ENCODE results near the gene SAMMSON. TPM values are rescaled to one million over a fixed set of nuclear protein-coding genes. Genes with fewer than 3 reads are reported as not detected.

SAMMSON gene
- total RNA-seq, 1 donor from 2014 or later: not detected

DNA sequence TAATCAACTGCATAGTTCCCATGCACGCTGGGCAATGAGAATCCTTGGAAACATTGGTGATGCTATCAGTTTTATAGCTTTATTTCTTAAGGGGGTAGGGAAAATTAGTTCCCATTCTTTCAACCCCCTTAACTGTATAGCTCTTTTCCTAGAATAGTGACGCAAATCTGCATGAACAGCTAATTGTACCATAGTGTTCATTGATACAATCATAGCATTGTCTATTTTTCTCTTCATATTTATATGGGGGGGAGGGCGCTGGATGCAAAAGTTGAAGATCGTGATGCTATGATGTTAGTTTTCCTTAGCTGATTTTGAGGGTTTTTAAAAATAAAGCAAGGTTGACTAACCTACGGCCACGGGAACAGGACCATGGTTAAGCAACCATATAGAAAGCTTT is 32.4 kb upstream of the SAMMSON start:
- Histone ChIP-seq H3K9me3 (no peaks in the 10 kb centered on the region), H3K36me3 (peaks cover 15% of the 10 kb centered on the region), H3K4me1 (no peaks in the 10 kb centered on the region), H3K27ac (no peak overlapping the region), H3K4me3 (no peak overlapping the region), H3K27me3 (ENCODE audit: low read depth) (no peaks in the 10 kb centered on the region)
- DNase-seq (no peak), ATAC-seq (no peak)
- intact Hi-C loops (cut with DNase I): no loop called here
- no peak for TF ChIP-seq CTCF (IDR thresholded peaks at IDR 0.05)

DNA sequence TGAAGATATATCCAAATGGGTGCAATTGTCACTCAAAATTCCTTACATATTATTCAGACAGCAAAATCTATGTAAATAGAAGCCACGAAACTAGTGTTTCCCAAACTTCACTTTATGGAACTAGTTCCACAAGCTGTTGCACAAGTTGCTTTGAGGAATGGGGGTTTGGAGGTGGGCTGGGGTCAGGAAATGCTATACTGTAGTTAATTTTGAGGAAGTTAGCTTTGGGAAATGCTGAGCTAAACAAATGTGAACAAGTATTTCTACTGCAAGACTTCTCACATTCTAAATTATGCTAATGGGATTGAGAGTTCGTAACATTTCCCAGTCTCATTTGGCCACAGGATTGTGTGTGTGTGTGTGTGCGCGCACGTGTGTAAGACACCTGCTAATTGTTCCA is 28.7 kb upstream of the SAMMSON start:
- DNase-seq (no peak), ATAC-seq (no peak)
- H3K27me3 ChIP-seq (ENCODE audit: low read depth): no peaks in the 10 kb centered on the region
- TF ChIP-seq CTCF (IDR thresholded peaks at IDR 0.05): no peak
- intact Hi-C loops (cut with DNase I): no loop called here
- H3K9me3 ChIP-seq: no peaks in the 10 kb centered on the region
- H3K4me3 ChIP-seq: no peak overlapping the region
- no peaks in the 10 kb centered on the region for H3K4me1 ChIP-seq
- H3K36me3 ChIP-seq: no peaks in the 10 kb centered on the region
- no peak overlapping the region for H3K27ac ChIP-seq

DNA sequence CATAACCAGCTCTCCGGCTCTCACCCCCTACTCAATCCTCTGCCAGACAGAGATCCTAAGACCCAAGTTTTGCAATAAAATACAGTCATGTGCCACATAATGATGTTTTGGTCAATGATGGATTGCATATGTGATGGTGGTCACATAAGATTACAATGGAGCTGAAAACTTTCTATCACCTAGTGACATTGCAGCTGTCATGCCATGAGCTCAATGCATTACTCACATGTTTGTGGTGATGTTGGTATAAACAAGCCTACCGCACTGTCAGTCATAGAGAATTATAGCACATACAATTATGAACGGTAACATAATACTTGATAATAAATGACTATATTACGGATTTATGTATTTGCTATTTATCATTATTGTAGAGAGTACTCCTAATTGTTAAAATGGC is 26.9 kb upstream of the SAMMSON start:
- TF ChIP-seq CTCF (IDR thresholded peaks at IDR 0.05): no peak

DNA sequence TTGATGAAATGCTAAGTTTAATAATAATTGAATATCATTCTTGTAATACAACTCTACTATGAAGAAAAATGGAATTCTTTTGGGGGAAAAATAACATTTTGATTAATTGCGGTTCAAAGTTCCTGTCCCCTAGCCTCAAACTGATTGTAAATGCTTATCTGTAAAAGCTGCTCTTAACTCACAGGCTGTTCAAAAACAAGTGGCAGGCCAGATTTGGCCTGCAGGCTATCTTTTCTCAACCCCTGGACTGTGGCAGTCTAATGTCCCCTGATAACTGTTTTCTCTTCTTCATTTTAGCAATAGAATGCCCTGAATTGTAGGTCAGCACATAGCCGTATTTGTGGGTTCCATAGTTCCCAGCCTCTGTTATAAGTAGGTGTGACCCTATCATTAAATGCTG is 23.5 kb upstream of the SAMMSON start:
- intact Hi-C loops (cut with DNase I): no loop called here
- no peaks in the 10 kb centered on the region for H3K36me3 ChIP-seq
- no peak for TF ChIP-seq CTCF (IDR thresholded peaks at IDR 0.05)
- no peaks in the 10 kb centered on the region for H3K4me1 ChIP-seq
- DNase-seq (no peak), ATAC-seq (no peak)
- H3K4me3 ChIP-seq: no peak overlapping the region
- H3K27ac ChIP-seq: no peak overlapping the region
- H3K27me3 ChIP-seq (ENCODE audit: low read depth): no peaks in the 10 kb centered on the region
- H3K9me3 ChIP-seq: peaks cover 17% of the 10 kb centered on the region

More for the DNA sequence above, 26.9 kb upstream of the SAMMSON start:
- peaks cover 2% of the 10 kb centered on the region for H3K9me3 ChIP-seq
- no peak overlapping the region for H3K27ac ChIP-seq
- ATAC-seq (no peak), DNase-seq (no peak)
- no peak overlapping the region for H3K4me3 ChIP-seq
- intact Hi-C loops (cut with DNase I): no loop called here
- no peaks in the 10 kb centered on the region for H3K27me3 ChIP-seq (ENCODE audit: low read depth)
- H3K4me1 ChIP-seq: no peaks in the 10 kb centered on the region
- no peaks in the 10 kb centered on the region for H3K36me3 ChIP-seq

DNA sequence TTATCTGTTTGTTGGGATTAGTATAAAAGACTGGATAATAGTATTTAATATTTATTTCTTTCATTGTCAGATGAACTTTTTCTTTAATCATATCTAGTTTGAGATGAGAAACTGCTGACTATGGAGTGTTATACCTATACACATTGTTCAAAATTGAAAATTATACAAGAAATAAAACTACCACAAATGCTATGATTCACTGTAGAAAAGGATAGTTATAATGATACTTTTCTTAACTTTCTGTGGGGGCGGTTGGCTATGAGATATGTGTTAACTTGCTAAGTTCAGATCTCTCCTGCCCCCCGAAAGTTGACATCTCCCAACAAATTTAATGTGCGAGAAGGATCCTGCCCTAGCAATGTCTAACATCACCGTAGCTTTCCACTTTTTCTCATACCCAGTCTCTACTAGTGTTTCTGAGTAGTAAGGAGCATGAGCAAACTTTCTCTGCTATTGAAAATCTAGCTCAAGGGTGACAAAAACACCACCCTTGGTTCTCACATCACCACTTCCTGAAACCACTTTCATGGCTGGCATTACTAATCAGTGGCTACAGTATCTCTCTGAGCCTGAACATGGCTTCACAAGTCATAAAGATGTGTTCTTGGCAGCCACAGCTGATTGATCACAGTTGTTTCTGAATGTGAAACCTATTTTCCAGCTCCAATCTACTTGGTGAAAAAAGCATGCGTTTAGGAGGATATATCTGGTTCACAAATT is 15.8 kb upstream of the SAMMSON start:
- H3K9me3 ChIP-seq: peaks cover 5% of the 10 kb centered on the region
- ATAC-seq: peak; percentile 56 to 60
- no peaks in the 10 kb centered on the region for H3K27me3 ChIP-seq (ENCODE audit: low read depth)
- intact Hi-C loops (cut with DNase I): no loop called here
- H3K36me3 ChIP-seq: no peaks in the 10 kb centered on the region
- H3K27ac ChIP-seq: no peak overlapping the region
- no peak for TF ChIP-seq CTCF (IDR thresholded peaks at IDR 0.05)
- no peak overlapping the region for H3K4me3 ChIP-seq
- no peaks in the 10 kb centered on the region for H3K4me1 ChIP-seq
- DNase-seq: no peak
